Common myeloid progenitor, CD34-positive (primary cell): ENCODE data around the gene ATG16L2.

Experiments
- CTCF ChIA-PET: fragments of 350-600 bp; sonication (Branson Sonifier 250); formaldehyde crosslinking; loops from one replicate; lab custom pipeline; 2021; ENCODE audit warnings: antibody characterized with exemption; lab: Charles Lee
- POLR2A ChIA-PET: fragments of 350-600 bp; sonication (Branson Sonifier 250); formaldehyde crosslinking; loops from one replicate; lab custom pipeline; 2021; ENCODE audit warnings: antibody characterized with exemption; lab: Charles Lee
- DNase-seq, 3 donors: peaks; one replicate each; pipeline versions ENCODE4 v3.0.0 to v3.0.0-alpha.2; 2013
- H3K27ac ChIP-seq, 2 experiments: 1 replicate in 1 of 2; 2 replicates in 1 of 2; pipeline ENCODE4 v1.7.0; 2013; ENCODE audit warnings: inconsistent platforms in 2 of 2, low read length in 2 of 2, mild to moderate bottlenecking in 2 of 2, low read depth in 1 of 2, moderate library complexity in 1 of 2; ENCODE audit not compliant: severe bottlenecking in 2 of 2, insufficient read depth in 1 of 2, poor library complexity in 1 of 2
- H3K27me3 ChIP-seq, 5 experiments: replicated peaks in 2 of 5; 1 replicate in 3 of 5; 2 replicates in 2 of 5; pipeline versions ENCODE4 v1.6.1 to v1.7.0; 2013; ENCODE audit warnings: low read length in 4 of 5, mild to moderate bottlenecking in 2 of 5, moderate library complexity in 2 of 5, inconsistent platforms in 1 of 5; ENCODE audit not compliant: insufficient read depth in 5 of 5, control insufficient read depth in 4 of 5
- H3K36me3 ChIP-seq, 4 experiments: 1 replicate in 2 of 4; 2 replicates in 2 of 4; pipeline versions ENCODE4 v1.6.1 to v1.7.0; 2013; ENCODE audit warnings: low read length in 3 of 4, control low read depth in 1 of 4, mild to moderate bottlenecking in 1 of 4; ENCODE audit not compliant: control insufficient read depth in 4 of 4, insufficient read depth in 4 of 4
- H3K4me1 ChIP-seq, 4 experiments: 1 replicate in 3 of 4; 2 replicates in 1 of 4; pipeline versions ENCODE4 v1.6.1 to v1.7.1; 2013; ENCODE audit warnings: low read length in 3 of 4, mild to moderate bottlenecking in 3 of 4, control low read depth in 1 of 4, inconsistent platforms in 1 of 4, moderate library complexity in 1 of 4; ENCODE audit not compliant: control insufficient read depth in 4 of 4, insufficient read depth in 4 of 4; ENCODE audit errors: control extremely low read depth in 1 of 4
- H3K4me3 ChIP-seq, 7 experiments: 1 replicate in 4 of 7; 2 replicates in 3 of 7; pipeline versions ENCODE4 v1.5.1 to v1.7.0; 2013; ENCODE audit warnings: mild to moderate bottlenecking in 7 of 7, low read length in 6 of 7, moderate library complexity in 6 of 7, inconsistent platforms in 2 of 7, low read depth in 2 of 7, control low read depth in 1 of 7; ENCODE audit not compliant: insufficient read depth in 4 of 7, control insufficient read depth in 1 of 7; ENCODE audit errors: extremely low read depth in 1 of 7
- H3K9me3 ChIP-seq, 5 experiments: 1 replicate in 4 of 5; 2 replicates in 1 of 5; pipeline versions ENCODE4 v1.6.1 to v1.7.1; 2013; ENCODE audit warnings: low read length in 4 of 5, mild to moderate bottlenecking in 2 of 5, inconsistent platforms in 1 of 5, low read depth in 1 of 5, moderate library complexity in 1 of 5; ENCODE audit not compliant: control insufficient read depth in 4 of 5, insufficient read depth in 2 of 5; ENCODE audit errors: control extremely low read depth in 1 of 5
- whole genome bisulfite sequencing: methylation state at CpG from one replicate; pipeline ENCODE4 v1.1.5; 2013; ENCODE audit not compliant: insufficient coverage; 5-methylcytosine and 5-hydroxymethylcytosine counted together

The ATG16L2 gene

DNA sequence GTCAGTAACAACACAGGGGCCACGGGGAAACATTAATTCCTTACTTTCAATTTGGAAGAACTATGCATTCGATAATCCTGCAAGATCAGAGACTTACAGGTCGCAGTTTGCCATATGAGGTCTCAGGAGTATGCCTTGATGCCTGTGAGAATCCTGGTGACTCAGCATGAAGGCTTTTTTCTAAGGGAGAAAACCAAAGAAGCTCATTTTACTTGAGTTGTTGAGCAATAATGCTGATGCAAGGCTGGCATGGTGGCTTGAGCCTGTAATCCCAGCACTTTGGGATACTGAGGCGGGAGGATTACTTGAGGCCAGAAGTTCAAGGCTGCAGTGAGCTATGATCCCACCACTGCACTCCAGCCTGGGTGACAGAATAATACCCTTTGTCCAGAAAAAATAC is 26.6 kb downstream of the ATG16L2 start:
- Histone ChIP-seq H3K27ac (no peak overlapping the region), H3K36me3 (peaks cover 24 to 92% (median 66%) of the 10 kb centered on the region in 4 experiments), H3K4me3 (no peak overlapping the region), H3K4me1 (no peaks in the 10 kb centered on the region), H3K9me3 (no peaks in the 10 kb centered on the region), H3K27me3 (no peaks in the 10 kb centered on the region)
- 96% methylated on average over 4 of the region's 4 CpGs for WGBS
- no peak for DNase-seq
- ChIA-PET POLR2A (no interaction called here), CTCF (interaction anchor here (0.6 to 4.0 kb wide), 7 partner anchors 10 to 497 kb away, joined by 3 to 30 read pairs (median 3); no protein-coding TSS in a partner anchor)

DNA sequence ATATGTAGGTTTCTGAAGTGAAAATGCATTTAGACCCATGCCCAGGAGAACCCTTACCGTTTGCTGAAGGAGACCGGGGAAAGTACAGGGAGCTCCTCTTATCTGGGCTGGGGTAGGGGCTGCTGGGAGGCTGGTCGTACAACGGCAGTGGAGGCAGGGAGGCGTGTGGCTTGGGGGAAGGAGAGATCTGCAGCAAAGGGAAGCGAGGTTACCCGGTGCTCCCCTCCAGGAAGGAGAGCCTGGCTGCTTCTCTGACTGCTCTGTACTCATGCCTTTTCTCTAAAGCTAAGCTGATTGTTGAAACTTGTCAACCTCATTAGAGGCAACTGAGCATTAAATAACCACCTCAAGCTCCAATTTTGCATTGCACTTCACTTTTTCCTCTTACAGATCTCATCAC is 27.2 kb downstream of the ATG16L2 start:
- ChIA-PET CTCF (interaction anchor here (0.7 to 4.0 kb wide), 6 partner anchors 11 to 395 kb away, joined by 3 to 30 read pairs (median 4); no protein-coding TSS in a partner anchor), POLR2A (no interaction called here)
- Histone ChIP-seq H3K9me3 (no peaks in the 10 kb centered on the region), H3K4me1 (no peaks in the 10 kb centered on the region), H3K27ac (no peak overlapping the region), H3K27me3 (no peaks in the 10 kb centered on the region), H3K36me3 (peaks cover 22 to 92% (median 65%) of the 10 kb centered on the region in 4 experiments), H3K4me3 (no peak overlapping the region)
- 86% methylated on average over 3 of the region's 7 CpGs for WGBS
- DNase-seq, result no peak

DNA sequence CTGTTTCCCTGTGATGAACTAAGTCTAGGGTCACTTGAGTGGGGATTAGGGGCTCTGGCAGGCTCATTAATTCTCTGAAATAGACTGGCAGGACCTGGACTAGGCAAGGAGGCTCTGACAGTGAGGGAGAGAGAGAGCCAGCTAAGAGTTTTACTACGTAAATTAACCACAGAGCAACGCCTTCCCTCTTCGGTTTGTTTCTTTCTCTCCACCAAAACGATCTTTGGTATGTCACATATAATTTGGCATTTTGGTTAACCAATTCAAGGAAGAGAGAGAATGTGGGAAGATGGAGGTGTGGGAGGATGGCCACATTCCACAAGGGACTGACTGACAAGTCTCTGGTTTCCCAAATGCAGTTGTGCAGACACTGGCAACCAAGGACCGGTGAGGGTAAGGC is 27.9 kb downstream of the ATG16L2 start:
- no peaks in the 10 kb centered on the region for H3K9me3 ChIP-seq
- POLR2A ChIA-PET, result no interaction called here
- no peak for DNase-seq
- CTCF ChIA-PET, result interaction anchor here (1.2 to 4.0 kb wide), 2 partner anchors 12 to 339 kb away, joined by 3 to 30 read pairs; no protein-coding TSS in a partner anchor
- H3K36me3 ChIP-seq, result peaks cover 22 to 90% (median 65%) of the 10 kb centered on the region in 4 experiments
- no peaks in the 10 kb centered on the region for H3K27me3 ChIP-seq
- no peak overlapping the region for H3K4me3 ChIP-seq
- WGBS, result 86% methylated on average over 5 of the region's 5 CpGs
- no peaks in the 10 kb centered on the region for H3K4me1 ChIP-seq
- no peak overlapping the region for H3K27ac ChIP-seq

DNA sequence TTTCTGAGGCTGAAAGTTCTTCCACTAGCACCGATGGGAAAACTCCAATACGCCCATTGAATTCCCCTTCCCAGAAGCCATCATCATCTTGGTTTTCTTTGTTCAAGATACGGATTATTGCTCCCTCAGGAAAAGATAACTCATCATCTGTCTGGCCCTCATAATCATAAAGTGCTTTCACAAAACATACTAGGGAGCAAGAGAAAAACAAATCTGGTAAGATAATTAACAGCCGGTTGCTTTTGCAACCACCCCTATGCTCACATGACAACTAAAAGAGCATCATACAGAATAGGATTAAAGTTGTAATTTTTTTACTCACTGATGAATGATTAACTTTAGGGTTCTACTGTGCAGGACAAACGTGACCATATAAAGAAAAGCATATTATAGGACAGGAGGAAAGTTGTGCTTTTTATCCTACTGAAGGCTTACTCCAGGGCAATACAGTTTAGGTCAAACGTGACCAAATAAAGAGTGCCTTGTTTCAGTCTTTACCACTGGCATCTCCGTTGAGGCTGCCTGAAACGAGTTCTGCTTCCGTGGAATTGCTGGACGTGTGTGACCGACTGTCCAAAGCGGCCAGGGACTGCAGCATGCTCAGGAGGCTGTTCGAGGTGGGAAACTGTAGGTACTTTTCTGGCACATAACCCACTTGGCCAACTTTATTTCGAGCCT is 28.6 kb downstream of the ATG16L2 start:
- no peaks in the 10 kb centered on the region for H3K27me3 ChIP-seq
- no peak overlapping the region for H3K4me3 ChIP-seq
- H3K9me3 ChIP-seq, result no peaks in the 10 kb centered on the region
- POLR2A ChIA-PET, result no interaction called here
- DNase-seq, result no peak
- H3K27ac ChIP-seq, result no peak overlapping the region
- H3K36me3 ChIP-seq, result peaks cover 22 to 88% (median 61%) of the 10 kb centered on the region in 4 experiments
- CTCF ChIA-PET, result interaction anchor here (1.3 to 4.0 kb wide), 2 partner anchors 11 to 12 kb away, joined by 3 to 30 read pairs; no protein-coding TSS in a partner anchor
- over 99% methylated on average over 12 of the region's 14 CpGs for WGBS
- H3K4me1 ChIP-seq, result no peaks in the 10 kb centered on the region

DNA sequence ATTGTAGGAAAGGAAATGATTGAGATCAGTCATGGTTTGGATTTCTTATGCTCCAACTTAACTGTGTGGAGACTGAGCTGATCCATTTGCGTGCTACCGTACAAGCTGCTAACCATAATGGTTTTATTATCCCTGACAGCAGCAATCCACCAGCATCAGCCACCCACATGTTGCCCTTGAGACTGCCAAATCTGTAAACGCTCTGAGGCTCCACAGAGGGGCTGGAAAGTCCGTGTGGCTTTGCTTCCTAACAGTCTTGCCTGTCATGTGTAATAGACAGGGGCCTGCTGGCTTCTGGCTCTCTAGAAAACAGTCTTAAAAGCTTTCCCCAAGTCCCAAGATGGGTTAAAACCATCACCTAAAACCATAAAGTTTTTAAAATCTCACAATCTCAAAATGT is 30.1 kb downstream of the ATG16L2 start:
- Histone ChIP-seq H3K27ac (no peak overlapping the region), H3K9me3 (no peaks in the 10 kb centered on the region), H3K36me3 (peaks cover 26 to 75% (median 51%) of the 10 kb centered on the region in 4 experiments), H3K4me3 (no peak overlapping the region), H3K4me1 (no peaks in the 10 kb centered on the region), H3K27me3 (no peaks in the 10 kb centered on the region)
- CTCF ChIA-PET, result interaction anchor here (0.8 to 1.5 kb wide), 6 partner anchors 12 to 395 kb away, joined by 3 to 6 read pairs (median 4); partner anchors contain the start of gene FCHSD2
- POLR2A ChIA-PET, result no interaction called here
- 97% methylated on average over 4 of the region's 4 CpGs for WGBS
- no peak for DNase-seq

DNA sequence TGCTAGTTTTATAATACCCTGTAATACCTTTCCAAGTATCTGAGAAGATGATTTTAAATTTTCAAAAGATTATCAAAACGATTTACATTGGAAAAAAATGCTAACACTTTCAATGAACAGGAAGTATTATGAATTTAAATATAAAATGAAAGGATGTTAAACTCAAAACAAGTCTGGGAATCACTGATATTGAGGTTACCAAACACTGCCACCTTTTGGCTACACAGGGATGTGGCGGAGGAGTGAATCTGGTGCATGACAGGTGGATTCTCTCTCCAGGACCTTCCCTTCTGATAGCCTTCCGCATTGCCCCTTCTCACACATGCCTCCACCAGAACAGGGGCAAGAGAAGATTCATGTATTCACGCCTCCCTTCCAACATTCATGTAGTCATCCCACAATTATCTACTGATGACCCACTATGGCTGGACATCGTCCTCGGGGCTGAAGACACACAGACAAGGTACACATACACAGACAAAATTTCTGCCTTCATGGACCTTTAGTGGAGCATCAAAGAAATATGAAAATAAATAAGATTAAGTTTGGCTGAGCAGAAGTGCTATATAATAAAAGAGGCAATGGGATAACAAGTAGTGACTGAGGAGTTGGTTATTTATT is 34.7 kb downstream of the ATG16L2 start:
- Histone ChIP-seq H3K27ac (no peak overlapping the region), H3K4me1 (no peaks in the 10 kb centered on the region), H3K36me3 (peaks cover 4 to 39% (median 24%) of the 10 kb centered on the region in 4 experiments), H3K9me3 (no peaks in the 10 kb centered on the region), H3K27me3 (no peaks in the 10 kb centered on the region), H3K4me3 (no peak overlapping the region)
- POLR2A ChIA-PET, result no interaction called here
- CTCF ChIA-PET, result interaction anchor here (0.9 to 1.0 kb wide), 3 partner anchors 9 to 329 kb away, joined by 3 to 5 read pairs (median 4); no protein-coding TSS in a partner anchor
- WGBS, result no CpG with 5 or more reads among the region's 6 CpGs
- peak; percentile 45 to 71 (median 69) for DNase-seq

DNA sequence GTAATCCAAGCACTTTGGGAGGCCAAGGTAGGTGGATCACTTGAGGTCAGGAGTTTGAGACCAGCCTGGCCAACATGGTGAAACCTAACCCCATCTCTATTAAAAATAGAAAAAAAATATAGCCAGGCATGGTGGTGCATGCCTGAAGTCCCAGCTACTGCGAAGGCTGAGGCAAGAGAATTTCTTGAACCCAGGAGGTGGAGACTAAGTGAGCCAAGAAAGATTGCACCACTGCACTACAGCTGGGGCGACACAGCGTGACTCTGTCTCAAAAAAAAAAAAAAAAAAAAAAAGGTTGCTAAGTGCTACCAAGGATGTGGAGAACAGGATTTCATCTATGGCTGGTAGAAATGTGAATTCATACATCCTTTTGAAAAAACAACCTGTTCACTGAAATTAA is 36.6 kb downstream of the ATG16L2 start:
- peak overlapping the region in 1 of 2 experiments; percentile 14 for H3K27ac ChIP-seq
- no peaks in the 10 kb centered on the region for H3K9me3 ChIP-seq
- peaks cover 0 to 29% (median 15%) of the 10 kb centered on the region in 4 experiments for H3K36me3 ChIP-seq
- CTCF ChIA-PET, result no interaction called here
- WGBS, result 100% methylated on average over 1 of the region's 3 CpGs
- no peak for DNase-seq
- H3K4me1 ChIP-seq, result no peaks in the 10 kb centered on the region
- POLR2A ChIA-PET, result no interaction called here
- no peaks in the 10 kb centered on the region for H3K27me3 ChIP-seq
- no peak overlapping the region for H3K4me3 ChIP-seq
